Ovary (tissue), 9 donors: Measurements from ENCODE around the gene WASL. TPM values are rescaled to one million over a fixed set of nuclear protein-coding genes. Genes with fewer than 3 reads are reported as not detected.

Experiments used
- DNase-seq, 5 donors: peaks; one replicate each; pipeline ENCODE4 v3.0.0-alpha.2; 2019 to 2020
- H3K27ac ChIP-seq, 2 donors: fragments of 200-600 bp; one replicate each; pipeline versions ENCODE4 v1.5.1 to v1.8.0; 2019 to 2022
- H3K27me3 ChIP-seq: fragments of 200-600 bp; one replicate; pipeline ENCODE4 v1.8.0; 2022
- H3K36me3 ChIP-seq: fragments of 200-600 bp; sonication (generic); one replicate; pipeline ENCODE4 v1.5.1; 2019
- H3K4me1 ChIP-seq: one replicate; pipeline ENCODE4 v1.8.1; 2013; ENCODE audit warnings: mild to moderate bottlenecking, moderate library complexity; ENCODE audit not compliant: insufficient read depth
- H3K4me3 ChIP-seq: fragments of 200-600 bp; sonication (generic); one replicate; pipeline ENCODE4 v1.5.1; 2017
- H3K9me3 ChIP-seq, 2 donors: fragments of 200-600 bp in 1 of 2; sonication (generic) in 1 of 2; one replicate each; pipeline versions ENCODE4 v1.5.1 to v1.8.1; 2013 to 2019; ENCODE audit warnings: mild to moderate bottlenecking in 1 of 2, moderate library complexity in 1 of 2
- CTCF ChIP-seq, 3 donors: fragments of 450-650 bp in 2 of 3; fragments of 200-600 bp in 1 of 3; IDR thresholded peaks; one replicate each; pipeline versions ENCODE4 v1.5.1 to v1.8.0; 2016 to 2022; ENCODE audit warnings: antibody characterized with exemption in 3 of 3, mild to moderate bottlenecking in 1 of 3
- EP300 ChIP-seq: sonication (generic); formaldehyde crosslinking; IDR thresholded peaks from one replicate; pipeline ENCODE4 v1.6.1; 2017; ENCODE audit warnings: antibody characterized with exemption
- POLR2A ChIP-seq: fragments of 450-650 bp; IDR thresholded peaks from one replicate; pipeline ENCODE4 v1.6.1; 2017; ENCODE audit warnings: antibody characterized with exemption, mild to moderate bottlenecking, moderate library complexity
- WGBS, 3 donors: extraction: QIAGEN DNeasy Blood & Tissue Kit in 1 of 3; methylation state at CpG; one replicate each; pipeline versions ENCODE4 v1.1.5 to v1.1.7; 2013 to 2017; 5-methylcytosine and 5-hydroxymethylcytosine counted together
- intact Hi-C, 4 donors: fragments of 100-400 bp; cut with DNase I; formaldehyde crosslinking; loops; one replicate each; pipeline versions ENCODE4 v1.11.0 to v1.15.1; 2022 to 2023
- polyA plus RNA-seq, 2 donors: library from polyadenylated mRNA; stranded (reverse); fragments of 200-250 nt in 1 of 2; fragments of 350-450 nt in 1 of 2; fragmentation: Illumina TruSeq in 1 of 2; extraction: RNeasy Lipid Tissue Mini Kit (QIAGEN cat#74804) in 1 of 2; gene quantifications; one replicate each; pipeline ENCODE4 v1.2.3, GENCODE V29; 2013 to 2014
- total RNA-seq, 7 donors: library from RNA; depleted of rRNA in 2 of 7; stranded (reverse); fragments of >200 nt in 2 of 7; fragmentation: NEBNext Ultra II Directional in 3 of 7; extraction: Animal tissue kit (Norgen Biotek cat#: 25700) in 3 of 7; gene quantifications; one replicate each; pipeline versions ENCODE4 v1.1.0 to v1.2.4, GENCODE V29; 2016 to 2023
- donor health status: DM: no; HTN: no; CAD: no; lungs with moderate emphysema.
- donor health status: DM: no; HTN: no; CAD: no.
- donor health status: Bipolar disorder and iron deficiency.
- donor health status: DM: yes; HTN: yes; CAD: no.
- donor health status: DM: no; HTN: no; CAD: no.
- donor health status: DM: yes; HTN: yes; CAD: no.

Gene WASL
- total and polyA plus RNA-seq, 9 donors = 29.1 to 71.5 (median 45.0) TPM

GRCh38 chr7:123734498-123734897 lies 14.3 kb downstream of the WASL start:
- H3K9me3 ChIP-seq = peaks cover 0 to 3% of the 10 kb centered on the region in 2 donors
- no peak for DNase-seq
- TF ChIP-seq POLR2A = no peak
- no peak for TF ChIP-seq EP300
- no peak for TF ChIP-seq CTCF (IDR thresholded peaks at IDR 0.05)
- intact Hi-C loops = no loop called here
- no peak overlapping the region for H3K27ac ChIP-seq
- H3K27me3 ChIP-seq = no peaks in the 10 kb centered on the region
- 78 to 97% (median 96%) methylated on average over 3 of the region's 3 CpGs for WGBS, 3 donors
- peaks cover 3% of the 10 kb centered on the region for H3K4me1 ChIP-seq
- no peaks in the 10 kb centered on the region for H3K36me3 ChIP-seq
- no peak overlapping the region for H3K4me3 ChIP-seq

- H3K4me1 ChIP-seq = peaks cover 3% of the 10 kb centered on the region
- intact Hi-C loops = no loop called here
- TF ChIP-seq CTCF (IDR thresholded peaks at IDR 0.05) = no peak
- TF ChIP-seq POLR2A = no peak
- no peak for TF ChIP-seq EP300
- 90 to 94% (median 92%) methylated on average over 3 of the region's 3 CpGs for WGBS, 3 donors
- no peaks in the 10 kb centered on the region for H3K27me3 ChIP-seq
- H3K9me3 ChIP-seq = peaks cover 0 to 3% of the 10 kb centered on the region in 2 donors
- H3K36me3 ChIP-seq = no peaks in the 10 kb centered on the region
- no peak overlapping the region for H3K4me3 ChIP-seq
- no peak for DNase-seq
- no peak overlapping the region for H3K27ac ChIP-seq
Measured at GRCh38 chr7:123732413-123733091, 16.3 kb downstream of the WASL start.

- 92 to 98% (median 94%) methylated on average over 1 of the region's 1 CpG for WGBS, 3 donors
- TF ChIP-seq EP300 = no peak
- TF ChIP-seq POLR2A = no peak
- H3K4me1 ChIP-seq = peaks cover 2% of the 10 kb centered on the region
- no peaks in the 10 kb centered on the region for H3K27me3 ChIP-seq
- no peaks in the 10 kb centered on the region for H3K36me3 ChIP-seq
- no peak overlapping the region for H3K27ac ChIP-seq
- no peaks in the 10 kb centered on the region for H3K9me3 ChIP-seq
- DNase-seq = no peak
- no peak overlapping the region for H3K4me3 ChIP-seq
- intact Hi-C loops = no loop called here
Measured at GRCh38 chr7:123729218-123729578, 19.6 kb downstream of the WASL start.

GRCh38 chr7:123727071-123727837 lies 21.5 kb downstream of the WASL start:
- Histone ChIP-seq H3K27ac (no peak overlapping the region), H3K27me3 (no peaks in the 10 kb centered on the region), H3K9me3 (no peaks in the 10 kb centered on the region), H3K4me3 (no peak overlapping the region), H3K4me1 (peaks cover 2% of the 10 kb centered on the region), H3K36me3 (no peaks in the 10 kb centered on the region)
- no peak for DNase-seq
- WGBS, 3 donors = 67 to 79% (median 68%) methylated on average over 4 of the region's 4 CpGs
- no peak for TF ChIP-seq CTCF (IDR thresholded peaks at IDR 0.05)
- no peak for TF ChIP-seq EP300
- TF ChIP-seq POLR2A = no peak
- intact Hi-C loops = no loop called here
